CD14-positive monocyte (primary cell): ENCODE data around the gene HNRNPLL. TPM values are rescaled to one million over a fixed set of nuclear protein-coding genes. Genes with fewer than 3 reads are reported as not detected.
A peak's percentile ranks its signal among the peaks of the same experiment; 100 is the strongest.

Source experiments
- DNase-seq, 3 donors: peaks; one replicate each; pipeline ENCODE4 v3.0.0-alpha.2; 2011 to 2022
- H2AFZ ChIP-seq: 2 replicates; pipeline ENCODE4 v1.6.0; 2012; ENCODE audit warnings: mild to moderate bottlenecking, low read depth, low read length, inconsistent platforms; ENCODE audit not compliant: insufficient read depth, poor library complexity, severe bottlenecking
- H3K27ac ChIP-seq, 2 donors: 1 replicate in 1 of 2; 2 replicates in 1 of 2; pipeline ENCODE4 v1.5.1; 2012 to 2013; ENCODE audit warnings: low read length in 2 of 2, control low read depth in 1 of 2, inconsistent platforms in 1 of 2, low read depth in 1 of 2, mild to moderate bottlenecking in 1 of 2
- H3K27me3 ChIP-seq, 2 donors: one replicate each; pipeline versions ENCODE4 v1.6.0 to v1.6.1; 2011 to 2013; ENCODE audit warnings: low read length in 2 of 2; ENCODE audit not compliant: control insufficient read depth in 2 of 2, insufficient read depth in 2 of 2
- H3K36me3 ChIP-seq, 2 donors: replicated peaks in 1 of 2; 1 replicate in 1 of 2; 2 replicates in 1 of 2; pipeline versions ENCODE4 v1.5.1 to v1.6.1; 2012 to 2013; ENCODE audit warnings: low read length in 2 of 2, control low read depth in 1 of 2, inconsistent platforms in 1 of 2, mild to moderate bottlenecking in 1 of 2; ENCODE audit not compliant: insufficient read depth in 2 of 2, control insufficient read depth in 1 of 2
- H3K4me1 ChIP-seq, 2 donors: 1 replicate in 1 of 2; 2 replicates in 1 of 2; pipeline versions ENCODE4 v1.5.1 to v1.6.1; 2012 to 2013; ENCODE audit warnings: low read length in 2 of 2, control low read depth in 1 of 2, inconsistent platforms in 1 of 2, mild to moderate bottlenecking in 1 of 2, moderate library complexity in 1 of 2; ENCODE audit not compliant: insufficient read depth in 2 of 2, control insufficient read depth in 1 of 2
- H3K4me2 ChIP-seq: replicated peaks from 2 replicates; pipeline ENCODE3; 2012; ENCODE audit warnings: low read length, moderate library complexity, mild to moderate bottlenecking; ENCODE audit not compliant: poor library complexity, severe bottlenecking; ENCODE audit errors: extremely low read depth
- H3K4me3 ChIP-seq, 3 experiments: fragments of 200-600 bp in 1 of 3; sonication (generic) in 1 of 3; replicated peaks in 1 of 3; 1 replicate in 2 of 3; 2 replicates in 1 of 3; pipeline ENCODE4 v1.5.1; 2011 to 2013; ENCODE audit warnings: low read length in 3 of 3, mild to moderate bottlenecking in 3 of 3, control low read depth in 2 of 3, low read depth in 2 of 3, inconsistent platforms in 1 of 3, moderate library complexity in 1 of 3
- H3K79me2 ChIP-seq: 2 replicates; pipeline ENCODE4 v1.6.0; 2012; ENCODE audit warnings: mild to moderate bottlenecking, control low read depth, inconsistent platforms, low read length, moderate library complexity; ENCODE audit not compliant: insufficient read depth
- H3K9ac ChIP-seq: 2 replicates; pipeline ENCODE4 v1.6.0; 2017; ENCODE audit warnings: low read length, mild to moderate bottlenecking; ENCODE audit not compliant: insufficient read depth, poor library complexity, severe bottlenecking
- H3K9me3 ChIP-seq, 2 donors: replicated peaks in 1 of 2; 1 replicate in 1 of 2; 2 replicates in 1 of 2; pipeline versions ENCODE4 v1.5.1 to v1.6.1; 2012 to 2013; ENCODE audit warnings: low read length in 2 of 2, control low read depth in 1 of 2; ENCODE audit not compliant: control insufficient read depth in 1 of 2, insufficient read depth in 1 of 2
- H4K20me1 ChIP-seq: 2 replicates; pipeline ENCODE4 v1.6.0; 2012; ENCODE audit warnings: mild to moderate bottlenecking, low read length, control low read depth, moderate library complexity; ENCODE audit not compliant: insufficient read depth
- H3K27ac Mint-ChIP-seq, 7 donors: one replicate each; pipeline ENCODE4 v1.8.0; 2020; ENCODE audit warnings: mild to moderate bottlenecking in 7 of 7, mixed read lengths in 7 of 7, moderate library complexity in 6 of 7, inconsistent platforms in 2 of 7
- H3K27me3 Mint-ChIP-seq, 3 donors: one replicate each; pipeline ENCODE4 v1.8.0; 2021 to 2022; ENCODE audit warnings: low read depth in 3 of 3, mild to moderate bottlenecking in 3 of 3, mixed read lengths in 3 of 3, moderate library complexity in 3 of 3, inconsistent platforms in 1 of 3
- H3K36me3 Mint-ChIP-seq, 2 donors: one replicate each; pipeline ENCODE4 v1.8.0; 2020; ENCODE audit warnings: mixed read lengths in 2 of 2, inconsistent platforms in 1 of 2, mild to moderate bottlenecking in 1 of 2
- H3K4me1 Mint-ChIP-seq: one replicate; pipeline ENCODE4 v1.8.0; 2020; ENCODE audit warnings: mild to moderate bottlenecking, mixed read lengths
- H3K4me3 Mint-ChIP-seq, 2 donors: one replicate each; pipeline ENCODE4 v1.8.0; 2020; ENCODE audit warnings: mild to moderate bottlenecking in 2 of 2, mixed read lengths in 2 of 2, moderate library complexity in 1 of 2
- H3K9me3 Mint-ChIP-seq, 7 donors: one replicate each; pipeline ENCODE4 v1.8.0; 2020 to 2022; ENCODE audit warnings: mixed read lengths in 7 of 7, mild to moderate bottlenecking in 6 of 7, moderate library complexity in 6 of 7, inconsistent platforms in 2 of 7
- CTCF ChIP-seq: fragments of 200-600 bp; IDR thresholded peaks from one replicate; pipeline ENCODE4 v1.8.0; 2022; ENCODE audit warnings: antibody characterized with exemption, mild to moderate bottlenecking
- WGBS: methylation state at CpG from one replicate; pipeline ENCODE4 v1.1.5; 2013; ENCODE audit warnings: missing lambda C conversion rate; ENCODE audit not compliant: insufficient coverage; 5-methylcytosine and 5-hydroxymethylcytosine counted together
- intact Hi-C, 2 donors: fragments of 100-400 bp; cut with micrococcal nuclease; formaldehyde crosslinking; loops; one replicate each; pipeline versions ENCODE4 v1.15.0 to v1.15.1; 2023
- polyA plus RNA-seq, 3 donors: library from polyadenylated mRNA; depleted of rRNA in 1 of 3; unstranded in 2 of 3; stranded (reverse) in 1 of 3; fragments of 300-500 nt in 2 of 3; fragments of >200 nt in 1 of 3; fragmentation: Illumina TruSeq in 2 of 3; gene quantifications; 1 replicate in 2 of 3; 2 replicates in 1 of 3; pipeline ENCODE4 v1.2.3, GENCODE V29; 2012 to 2021

The HNRNPLL gene
- polyA plus RNA-seq, 3 donors: 12.4 to 16.8 (median 13.8) TPM

DNA sequence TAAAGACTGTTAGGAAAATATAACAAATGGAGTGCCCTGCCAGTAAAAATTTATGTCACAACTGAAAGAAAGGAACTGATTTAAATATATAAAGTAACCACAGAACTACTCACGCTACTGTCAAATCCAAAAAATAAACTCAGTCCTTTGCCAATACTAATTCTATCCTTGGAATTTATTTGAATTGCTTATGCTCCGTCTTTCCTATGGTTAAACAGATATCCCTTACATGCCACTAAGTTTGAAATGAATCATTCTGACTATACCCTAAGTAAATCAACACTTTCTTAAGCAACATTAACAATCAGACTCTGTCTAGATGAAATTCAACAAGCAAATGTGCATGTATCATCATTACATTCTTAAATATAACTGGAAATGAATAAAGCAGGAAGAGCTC lies 9.8 kb downstream of the HNRNPLL start:
- no peak overlapping the region for H3K4me2 ChIP-seq
- H3K9ac ChIP-seq: no peak overlapping the region
- no peak overlapping the region for H3K27ac ChIP-seq
- peaks cover 28 to 49% of the 10 kb centered on the region in 2 donors for H3K4me1 ChIP-seq
- intact Hi-C loops: no loop called here
- H3K4me3 Mint-ChIP-seq: no peak overlapping the region
- H3K27me3 Mint-ChIP-seq: no peaks in the 10 kb centered on the region
- no peak overlapping the region for H3K4me3 ChIP-seq
- H3K27ac Mint-ChIP-seq: peak overlapping the region in 1 of 7 donors; percentile 10
- no peak overlapping the region for H2AFZ ChIP-seq
- H3K4me1 Mint-ChIP-seq: peaks cover 44% of the 10 kb centered on the region
- TF ChIP-seq CTCF: no peak
- no peaks in the 10 kb centered on the region for H3K9me3 ChIP-seq
- H3K79me2 ChIP-seq: peaks cover 100% of the 10 kb centered on the region
- no peak for DNase-seq
- peaks cover 12 to 31% of the 10 kb centered on the region in 2 donors for H3K36me3 Mint-ChIP-seq
- no peaks in the 10 kb centered on the region for H3K27me3 ChIP-seq
- H3K36me3 ChIP-seq: peaks cover 9 to 27% of the 10 kb centered on the region in 2 donors
- 82% methylated on average over 1 of the region's 2 CpGs for WGBS
- H3K9me3 Mint-ChIP-seq: no peaks in the 10 kb centered on the region
- H4K20me1 ChIP-seq: peaks cover 76% of the 10 kb centered on the region

DNA sequence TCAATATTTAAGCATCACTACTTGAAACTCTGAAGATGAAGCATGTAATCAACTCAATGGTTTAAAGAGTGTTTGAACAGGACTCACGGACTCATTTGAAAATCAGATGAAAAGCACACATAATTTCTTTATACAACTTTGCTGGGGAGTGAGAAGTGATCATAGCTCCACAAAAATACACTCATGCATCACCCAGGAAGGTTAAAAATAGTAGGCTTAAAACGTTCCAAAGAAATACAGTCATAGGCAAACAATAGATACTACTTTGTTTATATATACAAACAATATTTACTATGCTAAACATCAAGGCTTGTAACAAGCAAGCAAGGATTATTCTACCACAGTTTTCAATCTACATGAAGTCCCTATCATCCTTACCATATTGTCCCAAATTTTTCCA lies 11.6 kb downstream of the HNRNPLL start:
- H3K27ac ChIP-seq: no peak overlapping the region
- intact Hi-C loops: no loop called here
- Mint-ChIP-seq H3K4me1 (peaks cover 33% of the 10 kb centered on the region), H3K36me3 (peaks cover 24 to 41% of the 10 kb centered on the region in 2 donors), H3K9me3 (no peaks in the 10 kb centered on the region), H3K4me3 (no peak overlapping the region), H3K27ac (no peak overlapping the region), H3K27me3 (no peaks in the 10 kb centered on the region)
- H3K4me3 ChIP-seq: no peak overlapping the region
- no peaks in the 10 kb centered on the region for H3K27me3 ChIP-seq
- H3K4me2 ChIP-seq: no peak overlapping the region
- H3K36me3 ChIP-seq: peaks cover 9 to 45% of the 10 kb centered on the region in 2 donors
- no peaks in the 10 kb centered on the region for H3K9me3 ChIP-seq
- WGBS: no CpG with 5 or more reads among the region's 2 CpGs
- TF ChIP-seq CTCF: no peak
- peaks cover 20 to 32% of the 10 kb centered on the region in 2 donors for H3K4me1 ChIP-seq
- H3K79me2 ChIP-seq: peaks cover 100% of the 10 kb centered on the region
- no peak for DNase-seq
- H2AFZ ChIP-seq: no peak overlapping the region
- peaks cover 77% of the 10 kb centered on the region for H4K20me1 ChIP-seq
- H3K9ac ChIP-seq: no peak overlapping the region
